Chondrocyte (in vitro differentiated cells): ENCODE data around the gene PHRF1. TPM values are rescaled to one million over a fixed set of nuclear protein-coding genes. Genes with fewer than 3 reads are reported as not detected.

Experiments used
- DNase-seq: peaks from one replicate; pipeline ENCODE4 v3.0.0; 2021; ENCODE audit warnings: mixed read lengths, low spot score
- H3K27ac Mint-ChIP-seq: one replicate; pipeline ENCODE4 v1.8.0; 2021; ENCODE audit warnings: mild to moderate bottlenecking, moderate library complexity, mixed read lengths; ENCODE audit not compliant: unreplicated experiment
- H3K27me3 Mint-ChIP-seq: 2 replicates; pipeline ENCODE4 v1.8.0; 2021; ENCODE audit warnings: low read depth, mixed read lengths
- H3K36me3 Mint-ChIP-seq: 2 replicates; pipeline ENCODE4 v1.8.0; 2021; ENCODE audit warnings: low read depth, mixed read lengths
- H3K4me1 Mint-ChIP-seq: 2 replicates; pipeline ENCODE4 v1.8.0; 2021; ENCODE audit warnings: low read depth, mild to moderate bottlenecking, mixed read lengths
- H3K4me3 Mint-ChIP-seq: one replicate; pipeline ENCODE4 v1.8.0; 2021; ENCODE audit warnings: mild to moderate bottlenecking, moderate library complexity, mixed read lengths; ENCODE audit not compliant: unreplicated experiment
- H3K9me3 Mint-ChIP-seq: 2 replicates; pipeline ENCODE4 v1.8.0; 2021; ENCODE audit warnings: low read depth, mixed read lengths
- total RNA-seq: library from RNA; stranded (reverse); gene quantifications from 3 replicates; pipeline ENCODE4 v1.2.1, GENCODE V29; 2021
- TF ChIP-seq, protein P1 (sequence below): fragments of 200-600 bp; sonication (generic); IDR thresholded peaks from 2 replicates; pipeline ENCODE4 v1.5.0; 2021; ENCODE audit warnings: antibody characterized with exemption, mild to moderate bottlenecking, moderate library complexity

PHRF1 gene
- total RNA-seq, 1 donor from 2014 or later, result 25.9 TPM

DNA sequence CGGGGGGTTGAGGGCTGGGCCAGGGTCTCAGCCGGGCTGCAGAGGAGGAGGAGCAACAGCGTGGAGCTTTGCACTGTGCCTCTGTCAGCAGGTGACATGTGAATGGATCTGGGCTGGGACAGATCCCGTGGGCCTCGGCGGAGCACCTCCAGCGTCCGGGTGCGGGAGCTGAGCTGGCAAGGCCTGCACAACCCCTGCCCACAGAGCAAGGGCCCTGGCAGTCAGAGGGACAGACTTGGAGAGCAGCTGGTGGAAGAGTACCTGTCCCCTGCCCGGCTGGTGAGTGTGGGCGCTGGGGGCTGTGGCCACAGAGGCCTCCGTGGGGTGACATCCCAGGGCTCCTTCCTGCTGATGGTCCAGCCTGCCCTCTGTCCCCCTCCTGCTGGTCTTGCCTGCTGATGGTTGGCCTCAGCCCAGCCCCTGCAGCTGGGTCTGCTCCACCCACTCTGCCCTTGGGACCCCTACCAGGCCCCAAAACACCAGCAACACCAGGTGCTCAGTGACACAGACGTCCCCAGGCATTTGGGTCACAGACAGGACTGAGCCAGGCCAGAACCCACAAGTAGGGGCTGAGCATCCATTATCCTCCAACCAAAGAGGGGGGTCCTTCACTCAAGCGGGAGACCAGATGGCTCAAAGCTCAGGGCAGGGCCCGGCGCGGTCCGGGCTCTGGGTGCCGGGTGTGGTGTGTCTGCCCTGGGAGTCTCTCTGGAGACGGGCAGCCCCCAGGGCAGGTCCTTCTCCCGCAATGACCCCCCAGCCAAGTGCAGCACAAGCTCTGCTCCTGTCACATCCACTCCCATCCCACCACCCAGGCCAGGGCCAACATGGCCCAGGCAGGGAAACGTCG lies 35.5 kb upstream of the PHRF1 start:
- no peak overlapping the region for H3K4me3 Mint-ChIP-seq
- no peaks in the 10 kb centered on the region for H3K27me3 Mint-ChIP-seq
- peaks cover 5% of the 10 kb centered on the region for H3K4me1 Mint-ChIP-seq
- TF ChIP-seq, protein P1, sequence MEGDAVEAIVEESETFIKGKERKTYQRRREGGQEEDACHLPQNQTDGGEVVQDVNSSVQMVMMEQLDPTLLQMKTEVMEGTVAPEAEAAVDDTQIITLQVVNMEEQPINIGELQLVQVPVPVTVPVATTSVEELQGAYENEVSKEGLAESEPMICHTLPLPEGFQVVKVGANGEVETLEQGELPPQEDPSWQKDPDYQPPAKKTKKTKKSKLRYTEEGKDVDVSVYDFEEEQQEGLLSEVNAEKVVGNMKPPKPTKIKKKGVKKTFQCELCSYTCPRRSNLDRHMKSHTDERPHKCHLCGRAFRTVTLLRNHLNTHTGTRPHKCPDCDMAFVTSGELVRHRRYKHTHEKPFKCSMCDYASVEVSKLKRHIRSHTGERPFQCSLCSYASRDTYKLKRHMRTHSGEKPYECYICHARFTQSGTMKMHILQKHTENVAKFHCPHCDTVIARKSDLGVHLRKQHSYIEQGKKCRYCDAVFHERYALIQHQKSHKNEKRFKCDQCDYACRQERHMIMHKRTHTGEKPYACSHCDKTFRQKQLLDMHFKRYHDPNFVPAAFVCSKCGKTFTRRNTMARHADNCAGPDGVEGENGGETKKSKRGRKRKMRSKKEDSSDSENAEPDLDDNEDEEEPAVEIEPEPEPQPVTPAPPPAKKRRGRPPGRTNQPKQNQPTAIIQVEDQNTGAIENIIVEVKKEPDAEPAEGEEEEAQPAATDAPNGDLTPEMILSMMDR, result no peak
- H3K9me3 Mint-ChIP-seq, result no peaks in the 10 kb centered on the region
- peaks cover 1% of the 10 kb centered on the region for H3K36me3 Mint-ChIP-seq
- DNase-seq, result no peak
- no peak overlapping the region for H3K27ac Mint-ChIP-seq

DNA sequence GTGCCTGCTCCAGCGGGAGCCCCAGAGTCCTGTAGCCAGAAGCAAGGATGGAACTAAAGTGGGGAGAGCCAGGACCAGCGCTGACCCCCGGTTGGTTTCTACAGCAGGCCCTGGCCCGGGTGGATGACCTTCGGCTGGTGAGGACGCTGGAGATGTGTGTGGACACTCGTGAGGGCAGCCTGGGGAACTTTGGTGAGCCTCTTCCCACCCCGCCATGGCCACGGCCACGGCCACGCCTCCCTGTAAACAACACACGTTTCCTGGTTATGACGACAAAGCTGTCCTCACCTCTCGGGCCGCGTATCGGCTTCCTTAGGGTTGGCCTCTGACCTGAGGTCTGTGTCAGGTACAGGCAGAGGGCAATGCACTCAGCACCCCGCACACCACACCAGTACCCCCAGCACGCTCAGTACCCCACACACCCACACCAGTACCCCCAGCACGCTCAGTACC lies 34.8 kb upstream of the PHRF1 start:
- Mint-ChIP-seq H3K27me3 (no peaks in the 10 kb centered on the region), H3K4me3 (no peak overlapping the region), H3K27ac (no peak overlapping the region), H3K4me1 (peaks cover under 1% of the 10 kb centered on the region), H3K36me3 (peaks cover 1% of the 10 kb centered on the region), H3K9me3 (no peaks in the 10 kb centered on the region)
- TF ChIP-seq, protein P1, result no peak
- DNase-seq, result no peak

DNA sequence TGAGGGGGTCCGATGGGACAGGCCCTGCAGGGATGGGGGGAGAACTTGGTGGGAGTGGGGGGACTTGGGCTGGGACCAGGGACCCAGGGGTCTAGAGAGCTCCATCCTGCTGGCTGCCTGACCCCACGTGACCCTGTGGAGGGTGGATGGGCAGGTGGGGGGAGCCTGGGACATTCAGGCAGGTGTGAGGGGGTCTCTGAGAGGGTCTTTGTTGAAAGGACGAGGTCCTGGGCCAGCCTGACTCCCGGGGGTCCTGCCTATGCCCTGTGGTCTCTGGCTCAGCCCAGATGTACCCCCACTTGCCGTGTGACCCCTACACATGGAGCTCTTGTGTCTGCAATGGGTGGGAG lies 31.5 kb upstream of the PHRF1 start:
- no peaks in the 10 kb centered on the region for H3K4me1 Mint-ChIP-seq
- TF ChIP-seq, protein P1, result no peak
- H3K27ac Mint-ChIP-seq, result no peak overlapping the region
- H3K27me3 Mint-ChIP-seq, result no peaks in the 10 kb centered on the region
- DNase-seq, result no peak
- H3K4me3 Mint-ChIP-seq, result no peak overlapping the region
- peaks cover 1% of the 10 kb centered on the region for H3K36me3 Mint-ChIP-seq
- no peaks in the 10 kb centered on the region for H3K9me3 Mint-ChIP-seq

DNA sequence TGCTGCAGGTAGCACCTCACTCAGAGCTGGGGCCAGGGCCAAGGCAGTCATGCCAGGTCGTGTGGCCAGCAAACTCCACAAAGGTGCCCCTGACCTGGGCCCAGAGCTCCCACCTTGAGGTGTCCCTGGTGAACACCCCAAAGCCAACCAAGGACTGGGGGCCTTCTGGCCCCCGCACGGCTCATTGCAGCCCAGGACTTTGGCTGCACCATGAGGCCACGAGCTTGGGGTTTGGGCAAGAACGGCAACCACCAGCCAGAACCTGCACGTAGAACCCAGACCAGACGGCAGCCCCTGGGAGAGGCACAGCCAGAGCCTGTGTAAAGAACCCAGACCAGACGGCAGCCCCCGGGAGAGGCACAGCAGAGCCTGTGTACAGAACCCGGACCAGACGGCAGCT lies 31.1 kb upstream of the PHRF1 start:
- H3K27me3 Mint-ChIP-seq, result no peaks in the 10 kb centered on the region
- no peaks in the 10 kb centered on the region for H3K4me1 Mint-ChIP-seq
- H3K4me3 Mint-ChIP-seq, result no peak overlapping the region
- H3K36me3 Mint-ChIP-seq, result peaks cover 1% of the 10 kb centered on the region
- DNase-seq, result no peak
- H3K27ac Mint-ChIP-seq, result no peak overlapping the region
- TF ChIP-seq, protein P1, result no peak
- no peaks in the 10 kb centered on the region for H3K9me3 Mint-ChIP-seq

DNA sequence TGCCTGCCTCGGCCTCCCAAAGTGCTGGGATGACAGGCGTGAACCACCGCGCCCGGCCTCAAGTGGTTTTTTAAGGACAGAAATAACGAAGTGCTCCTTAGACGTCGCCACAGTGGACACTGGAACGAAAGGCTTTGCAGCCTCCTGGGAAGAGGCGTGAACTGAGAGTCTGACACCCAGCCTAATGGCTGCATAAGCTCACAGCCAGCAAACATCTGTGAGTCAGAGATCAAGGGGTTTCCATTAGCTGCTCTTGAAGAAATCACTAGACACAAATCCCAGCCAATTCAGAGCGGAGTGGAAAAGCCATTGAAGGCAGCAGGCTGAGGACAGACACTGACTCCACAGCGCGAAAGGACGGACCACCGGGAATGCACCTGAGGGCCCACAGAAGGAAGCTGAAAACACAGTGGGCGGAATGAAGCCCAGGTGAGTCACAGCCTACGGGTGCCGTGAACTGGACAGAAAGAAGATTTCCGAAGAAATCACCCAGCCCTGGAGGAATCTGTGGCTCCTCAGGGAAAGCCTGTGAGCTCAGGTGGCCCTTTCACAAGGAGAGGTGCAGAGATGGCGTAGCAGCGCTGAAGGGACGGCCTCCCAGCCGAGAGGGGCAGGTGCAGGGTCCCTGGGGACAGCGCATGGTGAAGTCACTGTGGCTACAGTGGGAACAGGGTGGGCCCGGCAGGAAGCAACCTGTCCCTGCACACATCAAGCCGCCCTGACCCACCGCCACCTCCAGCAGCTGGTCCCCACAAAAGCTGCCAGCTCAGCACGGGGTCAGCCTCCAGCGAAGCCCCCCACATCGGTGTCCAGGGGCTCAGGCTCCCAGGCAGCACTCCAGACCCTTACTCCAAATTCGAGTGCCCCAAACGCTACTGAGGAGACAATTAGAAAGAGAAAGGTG lies 27.3 kb upstream of the PHRF1 start:
- H3K9me3 Mint-ChIP-seq, result no peaks in the 10 kb centered on the region
- TF ChIP-seq, protein P1, result no peak
- peaks cover 3% of the 10 kb centered on the region for H3K36me3 Mint-ChIP-seq
- no peak overlapping the region for H3K4me3 Mint-ChIP-seq
- no peak for DNase-seq
- no peaks in the 10 kb centered on the region for H3K4me1 Mint-ChIP-seq
- H3K27ac Mint-ChIP-seq, result no peak overlapping the region
- H3K27me3 Mint-ChIP-seq, result no peaks in the 10 kb centered on the region
